ENCODE measurements around the gene PSMG3.

The PSMG3 gene

GRCh38 chr7:1578513-1578912 lies 8.7 kb upstream of the PSMG3 start:
- no peak for DNase-seq

- DNase-seq = no peak
Observed at GRCh38 chr7:1576521-1577253, 6.9 kb upstream of the PSMG3 start.

DNA sequence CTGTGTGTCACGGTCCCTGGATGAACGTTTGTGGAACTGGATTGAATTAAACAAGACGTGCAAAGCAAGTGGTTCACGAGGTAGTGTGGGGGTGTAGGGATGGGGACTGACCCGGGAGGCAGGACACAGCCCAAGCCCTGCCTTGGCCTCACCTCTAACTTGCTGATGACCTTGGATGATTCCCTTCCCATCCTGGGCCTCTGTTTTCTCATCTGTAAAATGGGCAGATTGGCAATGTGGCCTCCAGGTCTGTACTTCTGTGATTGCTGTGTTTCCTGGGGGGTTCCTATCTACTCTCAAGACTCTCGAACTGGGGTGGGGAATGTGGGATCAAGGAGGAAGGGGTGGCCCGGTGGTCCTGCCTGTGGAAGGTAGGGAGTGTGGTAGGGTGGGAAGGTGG lies 6.0 kb upstream of the PSMG3 start:
- no peak for DNase-seq

GRCh38 chr7:1572111-1572822 lies 2.4 kb upstream of the PSMG3 start:
- DNase-seq = no peak

DNA sequence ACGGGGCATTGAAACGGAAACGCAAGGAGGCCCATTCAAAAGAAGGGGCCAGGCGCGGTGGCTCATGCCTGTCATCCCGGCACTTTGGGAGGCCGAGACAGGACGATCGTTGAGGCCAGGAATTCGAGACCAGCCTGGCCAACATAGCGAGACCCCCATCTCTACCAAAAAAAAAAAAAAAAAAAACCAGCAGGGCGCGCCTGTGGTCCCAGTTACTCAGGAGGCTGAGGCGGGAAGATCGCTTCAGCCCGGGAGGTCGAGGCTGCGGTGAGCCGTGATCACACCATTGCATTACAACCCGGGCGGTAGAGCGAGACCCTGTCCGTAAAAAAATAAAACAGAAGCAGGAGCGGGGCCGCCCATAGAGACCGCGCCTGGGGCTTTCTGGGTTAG lies 396 bp downstream of the PSMG3 start:
- no peak for DNase-seq

GRCh38 chr7:1569016-1569415 lies 816 bp downstream of the PSMG3 start:
- peak; percentile 29 for DNase-seq

- no peak for DNase-seq
Observed at GRCh38 chr7:1567896-1568510, 1.8 kb downstream of the PSMG3 start.

DNA sequence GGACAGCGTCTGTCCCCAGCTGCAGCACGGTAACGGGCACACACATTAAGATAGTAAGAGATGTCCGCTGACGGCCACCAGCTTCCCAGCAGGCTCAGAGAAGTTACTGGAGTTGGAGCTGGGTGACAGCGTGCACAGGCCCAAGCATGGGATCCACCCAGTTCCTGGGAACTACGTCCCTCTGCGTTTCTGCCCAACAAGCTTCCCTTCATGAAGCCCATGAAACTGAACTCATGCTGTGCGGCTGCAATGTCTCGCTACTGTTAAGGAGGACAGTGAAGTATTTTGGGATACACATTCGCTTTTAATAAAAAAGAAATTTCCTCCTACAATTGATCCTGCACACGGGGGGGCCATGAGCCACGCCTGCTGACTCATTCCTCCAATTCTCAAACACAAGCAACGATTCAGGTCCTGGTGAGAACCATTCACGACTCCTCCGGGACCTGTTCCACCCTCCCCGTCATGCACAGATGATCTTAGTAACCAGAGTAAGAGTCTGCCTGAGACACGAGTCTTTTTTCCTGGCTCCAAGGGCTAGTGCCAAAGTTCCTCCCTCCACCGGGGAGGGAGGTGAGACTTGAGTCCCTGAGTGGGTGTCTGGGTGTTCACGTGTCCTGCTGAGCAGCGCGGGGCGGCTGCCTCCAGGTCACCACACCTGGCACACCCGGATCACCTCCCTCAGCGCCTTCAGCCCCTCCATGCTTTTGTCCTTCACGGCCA lies 2.6 kb downstream of the PSMG3 start:
- no peak for DNase-seq

- no peak for DNase-seq
Observed at GRCh38 chr7:1566687-1567048, 3.2 kb downstream of the PSMG3 start.

DNA sequence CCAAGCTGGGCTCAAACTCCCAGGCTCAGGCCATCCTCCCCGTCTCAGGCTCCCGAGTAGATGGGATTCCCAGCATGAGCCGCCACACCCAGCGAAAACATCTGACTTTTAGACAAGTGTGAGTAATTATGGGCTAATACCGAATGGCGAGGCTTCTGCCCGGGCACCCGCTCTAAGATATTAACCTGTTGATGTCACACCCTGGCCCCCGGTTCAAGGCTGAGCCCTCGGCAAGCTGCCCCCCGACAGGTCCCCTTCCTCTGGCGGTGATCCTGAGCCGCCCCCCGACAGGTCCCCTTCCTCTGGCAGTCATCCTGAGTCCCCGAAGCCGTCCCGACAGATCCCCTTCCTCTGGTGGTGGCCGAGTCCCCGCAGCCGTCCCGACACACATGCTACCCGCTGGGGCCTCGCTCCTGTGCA lies 5.2 kb downstream of the PSMG3 start:
- no peak for DNase-seq

DNA sequence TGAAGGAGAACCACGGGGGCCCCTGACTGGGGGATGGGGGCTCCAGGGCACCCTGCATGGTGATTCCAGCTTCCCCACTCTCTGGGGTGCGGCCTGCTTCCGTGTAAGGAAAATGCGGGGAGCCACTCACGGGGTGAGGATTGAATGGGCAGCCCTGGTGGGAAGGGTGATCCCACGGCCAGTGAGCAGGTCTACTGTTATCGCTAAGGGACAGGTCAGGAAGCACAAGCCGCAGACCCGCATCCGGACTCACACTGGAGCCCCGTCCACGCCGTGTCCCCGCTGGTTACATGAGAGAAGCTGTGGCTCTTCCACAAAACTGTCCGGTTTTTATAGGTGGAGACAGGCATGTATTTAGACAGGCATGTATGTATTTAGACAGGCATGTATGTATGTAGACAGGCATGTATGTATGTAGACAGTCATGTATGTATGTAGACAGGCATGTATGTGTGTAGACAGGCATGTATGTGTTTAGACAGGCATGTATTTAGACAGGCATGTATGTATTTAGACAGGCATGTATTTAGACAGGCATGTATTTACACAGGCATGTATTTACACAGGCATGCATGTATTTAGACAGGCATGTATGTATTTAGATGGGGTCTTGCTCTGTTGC lies 5.7 kb downstream of the PSMG3 start:
- no peak for DNase-seq

DNA sequence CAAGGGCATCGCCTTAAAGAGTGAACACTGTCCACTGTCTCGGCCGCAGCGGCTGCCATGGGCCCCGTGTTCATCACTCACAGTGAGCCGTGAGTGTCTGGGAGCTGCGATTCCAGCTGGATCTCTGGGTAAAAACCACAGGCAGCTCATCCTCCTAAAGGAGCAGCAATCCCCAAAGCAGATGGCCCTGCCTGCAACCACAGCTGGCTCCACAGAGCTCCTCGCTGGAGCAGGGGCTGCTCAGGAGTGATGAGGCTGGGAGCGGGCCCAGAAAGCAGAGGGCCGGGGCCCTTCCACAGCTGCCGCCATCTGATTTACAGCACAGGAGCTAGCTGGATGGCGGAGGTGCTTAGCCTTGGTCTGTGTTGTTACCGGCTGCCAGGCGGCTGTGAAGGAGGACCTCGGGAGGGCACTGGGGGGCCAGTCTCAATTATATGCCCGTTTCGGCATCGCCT lies 7.2 kb downstream of the PSMG3 start:
- DNase-seq = no peak

DNA sequence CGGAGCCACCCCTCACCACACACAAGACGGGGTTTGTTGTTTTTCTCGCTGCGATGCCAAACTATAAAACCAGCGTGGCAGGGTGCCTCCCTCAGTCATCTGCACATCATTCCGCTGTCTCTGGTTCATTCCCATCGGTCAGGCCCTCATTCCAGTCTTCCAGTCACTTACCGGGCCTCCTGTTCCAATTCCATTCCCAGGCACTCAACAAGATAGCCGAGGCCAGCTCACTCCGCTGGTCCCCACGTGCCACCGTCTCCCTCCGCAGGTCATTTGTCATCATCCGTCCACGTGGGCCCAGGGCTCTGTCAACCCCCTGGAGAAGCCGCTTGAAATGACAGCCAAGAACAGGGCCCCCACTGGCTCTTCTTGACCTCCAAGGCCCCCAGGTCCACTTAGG lies 7.7 kb downstream of the PSMG3 start:
- no peak for DNase-seq

GRCh38 chr7:1561036-1561940 lies 8.5 kb downstream of the PSMG3 start:
- DNase-seq = no peak

DNA sequence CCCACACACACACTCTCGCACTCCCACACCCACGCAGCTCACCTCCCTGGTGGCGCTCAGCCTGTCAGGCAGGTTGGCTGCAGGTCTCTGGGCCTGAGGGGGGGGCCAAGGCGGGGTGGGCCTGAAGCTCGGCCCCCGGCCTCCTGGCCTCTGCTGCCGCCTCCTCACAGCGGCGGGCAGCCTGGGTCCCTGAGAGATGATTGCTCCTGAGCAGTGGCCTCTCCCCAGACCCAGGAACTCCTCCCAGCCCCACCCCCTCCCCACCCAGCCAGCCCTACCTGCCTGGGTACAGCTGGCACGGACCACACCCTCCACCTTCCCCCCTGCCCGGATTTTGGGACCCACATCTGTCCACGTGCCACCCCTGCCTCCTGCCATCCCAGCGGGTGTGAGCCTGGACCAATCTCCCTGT lies 9.2 kb downstream of the PSMG3 start:
- no peak for DNase-seq

GRCh38 chr7:1559626-1560590 lies 9.9 kb downstream of the PSMG3 start:
- DNase-seq = no peak

DNA sequence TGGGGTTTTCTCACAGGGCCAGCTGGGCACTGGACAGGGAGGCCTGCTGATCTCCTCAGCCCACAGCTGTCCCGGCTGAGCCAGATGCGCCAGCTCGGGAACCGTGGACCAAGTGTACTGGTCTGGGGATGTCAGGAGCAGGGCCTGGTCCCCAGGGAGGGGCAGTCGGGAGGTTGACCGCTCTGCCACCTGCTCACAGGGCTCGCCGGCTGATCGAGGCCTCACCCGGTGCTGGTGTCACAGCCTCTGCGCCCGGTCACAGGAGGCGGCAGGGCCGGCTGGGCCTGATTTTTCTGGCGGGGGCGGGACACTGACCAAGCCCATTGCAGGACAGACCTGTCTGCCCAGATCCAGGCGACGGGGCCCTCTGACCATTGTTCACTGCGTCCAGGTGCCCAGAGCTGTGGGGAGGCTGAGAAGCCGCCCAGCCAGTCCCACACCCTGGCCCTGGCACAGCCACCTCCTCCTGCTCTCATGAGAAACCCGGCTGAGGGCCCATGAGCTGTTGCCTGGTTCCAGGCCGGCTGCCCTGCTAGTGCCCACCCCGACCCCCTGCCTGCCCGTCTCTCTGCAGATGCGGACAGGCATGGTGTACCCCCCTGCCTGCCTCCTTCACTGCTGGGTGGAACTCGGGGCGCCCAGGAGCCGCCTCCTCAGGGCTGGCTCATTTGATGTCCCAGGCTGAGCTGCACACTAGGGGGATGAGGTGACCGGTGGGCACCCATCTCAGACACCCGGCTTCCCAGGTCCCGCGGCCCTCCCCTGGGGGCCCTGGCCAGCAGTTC lies 10.8 kb downstream of the PSMG3 start:
- DNase-seq = no peak

DNA sequence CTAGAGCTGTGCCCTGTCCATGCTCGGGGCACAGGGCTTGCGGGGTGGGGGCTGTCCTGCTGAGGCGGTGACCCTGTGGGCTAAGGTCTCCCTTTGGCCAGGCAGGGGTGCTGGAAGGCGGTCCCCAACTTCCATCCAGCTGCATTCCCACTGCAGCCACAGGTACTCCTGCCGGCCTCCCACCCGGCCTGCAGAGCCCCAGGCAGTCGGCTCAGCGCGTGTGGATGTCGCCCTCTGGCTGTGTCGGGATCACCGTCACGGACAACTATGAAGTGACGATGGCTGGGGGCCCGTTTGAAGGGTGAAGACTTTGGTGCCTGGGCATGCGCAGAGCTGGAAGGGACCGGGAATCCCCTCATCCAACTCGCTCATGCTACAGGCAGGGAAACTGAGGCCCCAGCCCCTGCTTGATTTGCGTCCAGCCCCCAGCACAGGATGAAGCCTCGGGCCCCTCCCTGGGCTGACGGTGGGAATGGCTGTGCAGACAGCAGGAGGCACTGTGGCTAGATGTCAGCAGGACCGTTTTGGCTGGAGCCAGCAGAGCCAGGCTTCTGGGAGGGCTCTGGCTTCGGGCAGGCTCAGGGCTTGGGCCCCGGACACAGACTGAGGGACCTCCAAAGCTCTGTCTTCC lies 11.5 kb downstream of the PSMG3 start:
- no peak for DNase-seq

DNA sequence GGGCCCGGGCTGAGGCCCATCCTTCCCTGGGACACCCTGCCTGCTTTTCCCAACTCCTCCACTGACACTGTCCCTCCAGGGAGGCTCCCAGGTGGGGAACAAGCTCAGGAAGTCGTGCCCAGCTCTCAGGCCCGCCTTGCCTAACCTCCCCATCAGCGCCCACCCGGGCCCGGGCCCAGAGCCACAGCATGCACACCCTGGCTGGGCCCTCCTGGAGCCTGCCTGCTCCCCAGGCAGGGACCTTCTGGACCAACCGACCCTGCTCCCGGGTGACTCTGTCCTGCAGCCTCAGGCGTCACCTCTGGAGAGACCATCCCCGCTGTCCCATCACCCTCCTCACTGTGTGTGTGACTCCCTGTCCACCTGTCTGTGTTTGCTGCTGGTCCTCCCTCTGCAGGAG lies 12.1 kb downstream of the PSMG3 start:
- DNase-seq = no peak

All from stimulated activated naive CD4-positive, alpha-beta T cell treated with Interleukin-2 at 50 U/mL for 16 hours (primary cell).